IPS DF 19.7 (cell line): Measurements from ENCODE around the gene SSTR5.
"Not testable (repeated sequence)": the region's sequence is repeated elsewhere in the genome, so short reads cannot be mapped to it uniquely, and the experiment has no call there.

Source experiments
- DNase-seq: peaks from one replicate; pipeline ENCODE4 v3.0.0-alpha.2; 2013; ENCODE audit warnings: low read depth, low spot score

SSTR5 gene

GRCh38 chr16:1072526-1073261 lies at the start of gene SSTR5:
Gene SSTR5 (plus strand): TSS chr16:1072747. CDS start chr16:1078869, 6,122 bp downstream.
- DNase-seq: no peak

GRCh38 chr16:1024138-1024537 lies 48.4 kb upstream of the SSTR5 start:
- DNase-seq: no peak

GRCh38 chr16:1025183-1025809 lies 47.3 kb upstream of the SSTR5 start:
- DNase-seq: not testable (repeated sequence)

- DNase-seq: no peak
Measured at GRCh38 chr16:1026057-1026783, 46.3 kb upstream of the SSTR5 start.

GRCh38 chr16:1026784-1027500 lies 45.6 kb upstream of the SSTR5 start:
- no peak for DNase-seq

GRCh38 chr16:1027501-1027815 lies 45.1 kb upstream of the SSTR5 start:
- DNase-seq: no peak

GRCh38 chr16:1028056-1028455 lies 44.5 kb upstream of the SSTR5 start:
- DNase-seq: no peak

- no peak for DNase-seq
Measured at GRCh38 chr16:1028524-1029258, 43.9 kb upstream of the SSTR5 start.

GRCh38 chr16:1029259-1029545 lies 43.3 kb upstream of the SSTR5 start:
- no peak for DNase-seq

GRCh38 chr16:1030473-1030901 lies 42.1 kb upstream of the SSTR5 start:
- DNase-seq: no peak

- no peak for DNase-seq
Measured at GRCh38 chr16:1031666-1032065, 40.9 kb upstream of the SSTR5 start.

- no peak for DNase-seq
Measured at GRCh38 chr16:1032607-1033006, 39.9 kb upstream of the SSTR5 start.

GRCh38 chr16:1033128-1033679 lies 39.3 kb upstream of the SSTR5 start:
- no peak for DNase-seq

GRCh38 chr16:1034230-1035065 lies 38.1 kb upstream of the SSTR5 start:
- no peak for DNase-seq

GRCh38 chr16:1035066-1035415 lies 37.5 kb upstream of the SSTR5 start:
- DNase-seq: no peak

- DNase-seq: no peak
Measured at GRCh38 chr16:1036166-1036565, 36.4 kb upstream of the SSTR5 start.

GRCh38 chr16:1036726-1037393 lies 35.7 kb upstream of the SSTR5 start:
- no peak for DNase-seq

- no peak for DNase-seq
Measured at GRCh38 chr16:1037394-1038257, 34.9 kb upstream of the SSTR5 start.

GRCh38 chr16:1038932-1039331 lies 33.6 kb upstream of the SSTR5 start:
- DNase-seq: no peak
